22Rv1 (cell line): ENCODE data around the gene C9orf43.

Experiments used
- H3K27ac ChIP-seq: fragments of 450-650 bp; 2 replicates; pipeline ENCODE4 v1.5.1; 2017
- ZFX ChIP-seq: fragments of 450-650 bp; IDR thresholded peaks from 2 replicates; pipeline ENCODE4 v1.6.1; 2017; ENCODE audit warnings: antibody characterized with exemption, borderline replicate concordance
- TF ChIP-seq, protein P1 (sequence below): fragments of 450-650 bp; IDR thresholded peaks from 2 replicates; pipeline ENCODE4 v1.5.1; 2017; ENCODE audit warnings: mild to moderate bottlenecking

C9orf43 gene

DNA sequence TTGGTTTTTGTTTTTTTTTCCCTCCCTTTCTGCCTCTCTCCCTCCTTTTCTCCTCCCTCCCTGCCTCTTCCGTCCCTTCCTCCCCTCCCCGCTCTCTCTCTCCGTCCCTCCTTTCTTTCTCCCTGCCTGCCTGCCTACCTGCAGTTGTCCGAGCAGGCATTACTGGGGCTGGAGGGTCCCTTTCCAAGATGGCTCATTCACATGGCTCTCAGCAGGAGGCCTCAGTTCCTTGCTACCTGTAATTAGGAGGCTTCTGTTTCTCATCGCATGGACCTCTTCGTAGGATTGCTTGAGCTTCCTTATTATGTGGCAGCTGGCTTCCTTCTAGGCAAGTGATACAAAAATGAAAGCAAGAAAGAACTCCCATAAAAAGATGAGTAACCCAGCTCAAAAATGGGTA lies 61.0 kb downstream of the C9orf43 start:
- no peak overlapping the region for H3K27ac ChIP-seq
- TF ChIP-seq ZFX: no peak
- TF ChIP-seq, protein P1, sequence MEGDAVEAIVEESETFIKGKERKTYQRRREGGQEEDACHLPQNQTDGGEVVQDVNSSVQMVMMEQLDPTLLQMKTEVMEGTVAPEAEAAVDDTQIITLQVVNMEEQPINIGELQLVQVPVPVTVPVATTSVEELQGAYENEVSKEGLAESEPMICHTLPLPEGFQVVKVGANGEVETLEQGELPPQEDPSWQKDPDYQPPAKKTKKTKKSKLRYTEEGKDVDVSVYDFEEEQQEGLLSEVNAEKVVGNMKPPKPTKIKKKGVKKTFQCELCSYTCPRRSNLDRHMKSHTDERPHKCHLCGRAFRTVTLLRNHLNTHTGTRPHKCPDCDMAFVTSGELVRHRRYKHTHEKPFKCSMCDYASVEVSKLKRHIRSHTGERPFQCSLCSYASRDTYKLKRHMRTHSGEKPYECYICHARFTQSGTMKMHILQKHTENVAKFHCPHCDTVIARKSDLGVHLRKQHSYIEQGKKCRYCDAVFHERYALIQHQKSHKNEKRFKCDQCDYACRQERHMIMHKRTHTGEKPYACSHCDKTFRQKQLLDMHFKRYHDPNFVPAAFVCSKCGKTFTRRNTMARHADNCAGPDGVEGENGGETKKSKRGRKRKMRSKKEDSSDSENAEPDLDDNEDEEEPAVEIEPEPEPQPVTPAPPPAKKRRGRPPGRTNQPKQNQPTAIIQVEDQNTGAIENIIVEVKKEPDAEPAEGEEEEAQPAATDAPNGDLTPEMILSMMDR: no peak

- H3K27ac ChIP-seq: no peak overlapping the region
- TF ChIP-seq, protein P1: no peak
- no peak for TF ChIP-seq ZFX
Measured at GRCh38 chr9:113472199-113472598, 61.7 kb downstream of the C9orf43 start.

DNA sequence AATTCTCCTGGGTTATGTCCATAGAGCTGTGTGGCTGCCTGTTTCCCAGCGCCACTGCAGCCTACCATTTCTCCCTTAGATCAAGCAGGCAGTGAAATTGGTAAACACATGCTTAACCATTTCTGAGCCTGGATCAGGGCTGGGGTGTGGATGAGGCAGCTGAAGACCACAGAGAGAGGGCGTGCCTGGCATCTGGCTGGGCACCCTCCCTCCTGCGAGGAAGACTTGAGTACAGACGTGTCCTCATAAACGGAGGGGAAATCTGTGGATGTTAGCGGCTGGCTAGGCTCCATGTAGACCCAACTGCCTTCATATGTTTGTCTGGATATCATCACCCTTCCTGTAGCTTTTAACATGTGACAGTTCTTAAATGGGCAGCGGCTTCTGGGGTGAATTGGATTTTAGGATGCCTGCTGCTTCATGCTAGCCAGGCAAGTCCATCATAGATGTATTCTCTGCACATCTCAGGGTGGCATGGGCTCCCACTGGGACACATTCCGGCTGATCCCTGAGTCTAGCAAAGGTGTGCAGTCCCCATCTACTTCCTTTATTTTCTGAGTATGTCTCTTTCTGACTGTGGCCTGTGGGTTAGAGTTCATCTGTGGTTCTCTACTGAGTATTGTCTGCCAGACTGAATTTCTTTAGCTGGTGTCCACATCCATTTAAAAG lies 63.9 kb downstream of the C9orf43 start:
- no peak overlapping the region for H3K27ac ChIP-seq
- TF ChIP-seq ZFX: no peak
- TF ChIP-seq, protein P1: no peak

DNA sequence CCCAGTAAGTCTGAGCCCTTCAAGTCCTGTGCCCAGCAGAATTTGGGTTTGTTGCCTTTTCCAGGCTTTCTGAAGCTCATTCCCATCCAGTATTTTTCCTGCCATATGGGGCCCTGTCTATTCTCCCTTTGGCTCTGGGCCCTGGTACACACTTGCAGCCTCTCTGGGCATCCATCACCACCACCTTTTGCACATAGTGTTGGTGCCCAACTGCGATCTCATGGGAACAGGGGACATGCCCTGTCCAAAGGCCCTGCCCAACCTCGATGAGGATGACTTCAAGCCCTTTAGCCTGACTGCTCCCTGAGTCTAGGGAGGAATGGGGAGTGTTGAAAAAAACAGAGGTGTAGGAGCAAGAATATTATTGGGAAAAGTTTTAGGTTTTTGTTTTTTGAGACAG lies 64.5 kb downstream of the C9orf43 start:
- H3K27ac ChIP-seq: no peak overlapping the region
- TF ChIP-seq, protein P1: no peak
- TF ChIP-seq ZFX: no peak

GRCh38 chr9:113475992-113476391 lies 65.4 kb downstream of the C9orf43 start:
- no peak overlapping the region for H3K27ac ChIP-seq
- TF ChIP-seq, protein P1: no peak
- TF ChIP-seq ZFX: no peak

DNA sequence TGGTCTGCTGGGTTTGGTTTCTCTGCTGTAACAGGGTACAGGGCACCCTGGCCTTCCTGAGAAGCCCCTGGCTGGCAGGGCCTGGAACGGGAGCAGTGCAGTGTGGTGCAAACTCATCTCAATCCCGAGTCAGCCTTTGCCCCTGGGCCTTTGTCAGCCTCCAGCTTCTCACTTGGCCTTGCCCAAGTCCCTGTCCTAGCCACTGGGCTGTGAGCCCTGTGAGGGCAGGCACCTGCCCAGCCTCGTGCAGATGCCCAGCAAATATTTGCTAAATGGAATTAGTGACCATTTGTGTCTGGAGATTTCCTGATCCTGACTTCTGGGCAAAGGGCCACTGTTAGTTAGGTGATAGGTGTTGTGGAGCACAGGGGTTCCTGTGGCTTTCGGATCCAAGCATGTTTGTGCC lies 66.0 kb downstream of the C9orf43 start:
- no peak overlapping the region for H3K27ac ChIP-seq
- TF ChIP-seq, protein P1: no peak
- TF ChIP-seq ZFX: no peak

GRCh38 chr9:113477058-113477457 lies 66.5 kb downstream of the C9orf43 start:
- H3K27ac ChIP-seq: no peak overlapping the region
- TF ChIP-seq, protein P1: no peak
- no peak for TF ChIP-seq ZFX
